D721Med (cell line): ENCODE measurements around the gene MCM7.
A peak's percentile ranks its signal among the peaks of the same experiment; 100 is the strongest.

Experiments
- DNase-seq: peaks from one replicate; pipeline ENCODE4 v3.0.0; 2011; ENCODE audit warnings: low spot score; ENCODE audit not compliant: insufficient read length
- FAIRE-seq: peaks from 2 replicates; lab custom pipeline; 2011; peaks lifted over from hg19 to GRCh38; lab: Jason Lieb, UNC
- TF ChIP-seq, protein P1 (sequence below): IDR thresholded peaks from 2 replicates; pipeline ENCODE4 v1.5.1; 2012; ENCODE audit warnings: mild to moderate bottlenecking, control low read depth; ENCODE audit not compliant: insufficient read depth; ENCODE audit errors: missing control alignments

The MCM7 gene

GRCh38 chr7:100087055-100087750 is 14.0 kb downstream of the MCM7 start:
- DNase-seq: no peak
- no peak for FAIRE-seq
- TF ChIP-seq, protein P1, sequence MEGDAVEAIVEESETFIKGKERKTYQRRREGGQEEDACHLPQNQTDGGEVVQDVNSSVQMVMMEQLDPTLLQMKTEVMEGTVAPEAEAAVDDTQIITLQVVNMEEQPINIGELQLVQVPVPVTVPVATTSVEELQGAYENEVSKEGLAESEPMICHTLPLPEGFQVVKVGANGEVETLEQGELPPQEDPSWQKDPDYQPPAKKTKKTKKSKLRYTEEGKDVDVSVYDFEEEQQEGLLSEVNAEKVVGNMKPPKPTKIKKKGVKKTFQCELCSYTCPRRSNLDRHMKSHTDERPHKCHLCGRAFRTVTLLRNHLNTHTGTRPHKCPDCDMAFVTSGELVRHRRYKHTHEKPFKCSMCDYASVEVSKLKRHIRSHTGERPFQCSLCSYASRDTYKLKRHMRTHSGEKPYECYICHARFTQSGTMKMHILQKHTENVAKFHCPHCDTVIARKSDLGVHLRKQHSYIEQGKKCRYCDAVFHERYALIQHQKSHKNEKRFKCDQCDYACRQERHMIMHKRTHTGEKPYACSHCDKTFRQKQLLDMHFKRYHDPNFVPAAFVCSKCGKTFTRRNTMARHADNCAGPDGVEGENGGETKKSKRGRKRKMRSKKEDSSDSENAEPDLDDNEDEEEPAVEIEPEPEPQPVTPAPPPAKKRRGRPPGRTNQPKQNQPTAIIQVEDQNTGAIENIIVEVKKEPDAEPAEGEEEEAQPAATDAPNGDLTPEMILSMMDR: no peak

DNA sequence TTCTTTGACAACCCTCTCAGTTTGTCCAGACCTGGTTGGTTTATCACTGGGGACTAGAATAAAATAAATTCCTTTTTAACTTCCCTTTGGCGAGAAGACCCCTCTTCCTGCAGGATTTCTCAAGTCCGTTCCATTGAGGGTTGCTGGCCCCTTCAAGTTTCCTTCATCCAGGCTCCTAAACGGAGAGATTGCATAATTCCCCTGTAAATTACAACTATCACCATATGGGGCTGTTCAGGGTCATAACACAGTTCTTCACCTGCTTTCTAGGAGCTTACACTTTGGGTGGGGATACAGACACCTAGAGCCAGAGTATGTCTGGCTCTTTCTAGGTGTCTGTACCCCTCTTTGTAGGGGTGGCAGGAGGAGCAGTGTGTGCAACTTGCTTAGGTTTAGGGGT is 15.7 kb downstream of the MCM7 start:
- FAIRE-seq (no peak), DNase-seq (no peak)
- TF ChIP-seq, protein P1: no peak

- TF ChIP-seq, protein P1: no peak
- FAIRE-seq (no peak), DNase-seq (no peak)
Measured at GRCh38 chr7:100082978-100083377, 18.2 kb downstream of the MCM7 start.

DNA sequence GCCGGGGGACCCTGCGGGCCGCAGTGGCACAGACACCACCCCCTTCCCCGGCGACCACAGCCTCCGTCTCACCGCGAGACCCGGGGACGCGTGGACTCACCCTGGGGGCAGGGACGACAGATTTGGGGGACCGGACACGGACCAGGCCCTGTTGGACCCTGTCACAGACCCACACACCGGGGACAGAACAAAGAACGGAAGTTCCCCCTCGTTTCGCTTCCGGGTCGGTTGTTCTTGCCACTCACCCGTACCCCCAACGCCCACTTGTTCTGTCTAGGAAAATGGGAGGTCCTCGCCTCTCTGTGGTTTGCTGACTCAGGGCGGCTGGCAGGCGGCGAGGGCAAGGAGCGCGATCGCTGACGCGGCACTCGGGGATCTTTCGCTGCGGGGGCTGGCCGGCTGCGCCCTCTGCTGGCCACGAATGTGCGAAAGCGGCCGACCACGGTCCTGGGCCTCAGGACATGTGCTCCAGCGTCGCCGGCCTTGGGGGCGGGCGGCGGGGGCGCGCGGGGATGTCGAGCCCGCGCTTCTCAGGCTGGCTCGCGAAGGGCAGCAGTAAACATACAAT is 19.6 kb downstream of the MCM7 start, which contains the start of gene ZNF3:
Gene ZNF3, minus strand, starts transcription at position 189 of the 568 bp plus-strand sequence. CDS start 4,366 bp downstream, outside the sequence.
- DNase-seq (peak; percentile 70), FAIRE-seq (no peak)
- TF ChIP-seq, protein P1: peak; percentile 83

- no peak for DNase-seq
- FAIRE-seq: no peak
- TF ChIP-seq, protein P1: no peak
Measured at GRCh38 chr7:100080907-100081534, 20.2 kb downstream of the MCM7 start.

GRCh38 chr7:100079024-100079560 is 22.1 kb downstream of the MCM7 start:
- TF ChIP-seq, protein P1: no peak
- FAIRE-seq (no peak), DNase-seq (no peak)
